Measurements from ENCODE around the gene PSMG3. TPM values are rescaled to one million over a fixed set of nuclear protein-coding genes. Genes with fewer than 3 reads are reported as not detected.
A peak's percentile ranks its signal among the peaks of the same experiment; 100 is the strongest.

PSMG3 gene
- total and polyA plus RNA-seq, 2 experiments from 2014 or later = 28.3 to 84.8 TPM

- no peak for TF ChIP-seq ETS1 (IDR thresholded peaks at IDR 0.05)
- TF ChIP-seq CTCF (conservative IDR thresholded peaks at IDR 0.05; ENCODE audit: low read depth in 2 of 2) = no peak
Observed at GRCh38 chr7:1536455-1536742, 33.4 kb downstream of the PSMG3 start (continued).

- peak overlapping the region; percentile 90 for H3K27ac ChIP-seq (ENCODE audit: low read depth)
- no peak overlapping the region for H3K4me2 ChIP-seq
- DNase-seq (ENCODE audit: low spot score) = peak; percentile 35
- H3K9me2 ChIP-seq (ENCODE audit: insufficient read depth) = no peaks in the 10 kb centered on the region
- H3K4me1 ChIP-seq (ENCODE audit: insufficient read depth) = peaks cover 20% of the 10 kb centered on the region
- no peak overlapping the region for H2AFZ ChIP-seq
- peaks cover 39% of the 10 kb centered on the region for H3K4me1 Mint-ChIP-seq
- H3K4me3 Mint-ChIP-seq = no peak overlapping the region
- peaks cover 3% of the 10 kb centered on the region; the same call in 1 of the 3 replicates for H3K36me3 Mint-ChIP-seq (ENCODE audit: low read depth)
- 0 out of 2 replicates have a peak, but pooled peaks cover 11% of the 10 kb centered on the region for H3F3A ChIP-seq (replicated peaks; ENCODE audit: low read depth)
- H3K36me3 ChIP-seq (ENCODE audit: insufficient read depth) = no peaks in the 10 kb centered on the region
- H3K9me3 Mint-ChIP-seq = no peaks in the 10 kb centered on the region
- H3K27ac Mint-ChIP-seq = no peak overlapping the region
- H3K27me3 ChIP-seq (ENCODE audit: insufficient read depth) = no peaks in the 10 kb centered on the region
- peaks cover 3% of the 10 kb centered on the region; the same call in 1 of the 2 replicates for H4K20me1 ChIP-seq (replicated peaks; ENCODE audit: insufficient read depth)
- peaks cover 24% of the 10 kb centered on the region for H3K27me3 Mint-ChIP-seq (ENCODE audit: insufficient read depth, low read depth, poor library complexity)
- ATAC-seq = no peak
- peaks cover 67% of the 10 kb centered on the region for H3K79me2 ChIP-seq (replicated peaks; ENCODE audit: insufficient read depth)
- H3K4me3 ChIP-seq = no peak overlapping the region; the same call in 1 of the 2 replicates
- no peak for TF ChIP-seq NANOG (IDR thresholded peaks at IDR 0.05; ENCODE audit: borderline replicate concordance)
- no peak for TF ChIP-seq STAT1 (IDR thresholded peaks at IDR 0.05; ENCODE audit: unreplicated experiment)
- TF ChIP-seq REST (IDR thresholded peaks at IDR 0.05; ENCODE audit: unreplicated experiment) = no peak
- no peak for TF ChIP-seq ZNF114 (CRISPR knock-in tag; IDR thresholded peaks at IDR 0.05)
- no peak for TF ChIP-seq EZH2 (IDR thresholded peaks at IDR 0.05; ENCODE audit: low read depth, unreplicated experiment)
- TF ChIP-seq CTCF (conservative IDR thresholded peaks at IDR 0.05; ENCODE audit: low read depth in 2 of 2) = no peak
- TF ChIP-seq ETS1 (IDR thresholded peaks at IDR 0.05) = no peak
- no peak for TF ChIP-seq JUNB (IDR thresholded peaks at IDR 0.05; ENCODE audit: unreplicated experiment)
- no peak for TF ChIP-seq EZH2phosphoT487 (IDR thresholded peaks at IDR 0.05; ENCODE audit: unreplicated experiment)
Observed at GRCh38 chr7:1535701-1536454, 34.0 kb downstream of the PSMG3 start.
